ENCODE measurements around the gene NKX1-1. TPM values are rescaled to one million over a fixed set of nuclear protein-coding genes. Genes with fewer than 3 reads are reported as not detected.

NKX1-1 gene
- total RNA-seq, 4 donors from 2014 or later: not detected

- ATAC-seq: no peak
- no peak for TF ChIP-seq POLR2A (IDR thresholded peaks at IDR 0.05)
- TF ChIP-seq EP300 (IDR thresholded peaks at IDR 0.05): no peak
- TF ChIP-seq POLR2AphosphoS5 (IDR thresholded peaks at IDR 0.05): no peak
- peaks cover 0 to 17% (median 0%) of the 10 kb centered on the region in 3 donors for H3K9me3 ChIP-seq
- no peak overlapping the region for H3K27ac ChIP-seq
- no peak overlapping the region for H3K4me3 ChIP-seq
- H3K4me1 ChIP-seq: no peaks in the 10 kb centered on the region
- 96% methylated on average over 10 of the region's 44 CpGs; no CpG with 5 or more reads in 1 of the 2 donors for WGBS, 2 donors (ENCODE audit: low coverage in 1 of 2)
- H3K36me3 ChIP-seq: peaks cover 0 to 99% of the 10 kb centered on the region in 2 donors
- no peaks in the 10 kb centered on the region for H3K27me3 ChIP-seq
Measured at GRCh38 chr4:1385373-1386340, 20.6 kb downstream of the NKX1-1 start.

- no peak overlapping the region for H3K4me3 ChIP-seq
- WGBS, 2 donors (ENCODE audit: low coverage in 1 of 2): no CpG with 5 or more reads among the region's 16 CpGs
- no peaks in the 10 kb centered on the region for H3K27me3 ChIP-seq
- H3K4me1 ChIP-seq: no peaks in the 10 kb centered on the region
- H3K36me3 ChIP-seq: peaks cover 0 to 100% of the 10 kb centered on the region in 2 donors
- H3K27ac ChIP-seq: no peak overlapping the region
- peaks cover 0 to 17% (median 0%) of the 10 kb centered on the region in 3 donors for H3K9me3 ChIP-seq
- TF ChIP-seq CTCF (IDR thresholded peaks at IDR 0.05): no peak
- ATAC-seq: no peak
Measured at GRCh38 chr4:1384675-1385372, 21.4 kb downstream of the NKX1-1 start.

- Histone ChIP-seq H3K27me3 (no peaks in the 10 kb centered on the region), H3K36me3 (peaks cover 0 to 96% of the 10 kb centered on the region in 2 donors), H3K4me1 (no peaks in the 10 kb centered on the region), H3K4me3 (no peak overlapping the region), H3K9me3 (peaks cover 0 to 10% (median 0%) of the 10 kb centered on the region in 3 donors), H3K27ac (no peak overlapping the region)
- WGBS, 2 donors (ENCODE audit: low coverage in 1 of 2): 87% methylated on average over 3 of the region's 34 CpGs
- no peak for TF ChIP-seq CTCF (IDR thresholded peaks at IDR 0.05)
- no peak for TF ChIP-seq POLR2A (IDR thresholded peaks at IDR 0.05)
- TF ChIP-seq POLR2AphosphoS5 (IDR thresholded peaks at IDR 0.05): no peak
- ATAC-seq: no peak
Measured at GRCh38 chr4:1383728-1384591, 22.3 kb downstream of the NKX1-1 start.

- 80 to 87% methylated on average over 1 to 3 of the region's 27 CpGs for WGBS, 2 donors (ENCODE audit: low coverage in 1 of 2)
Measured at GRCh38 chr4:1382776-1383727, 23.2 kb downstream of the NKX1-1 start.

GRCh38 chr4:1381944-1382541 is 24.2 kb downstream of the NKX1-1 start:
- Histone ChIP-seq H3K4me3 (no peak overlapping the region), H3K27ac (no peak overlapping the region), H3K9me3 (no peaks in the 10 kb centered on the region), H3K4me1 (no peaks in the 10 kb centered on the region), H3K36me3 (peaks cover 0 to 94% of the 10 kb centered on the region in 2 donors), H3K27me3 (no peaks in the 10 kb centered on the region)
- 96% methylated on average over 15 of the region's 24 CpGs; no CpG with 5 or more reads in 1 of the 2 donors for WGBS, 2 donors (ENCODE audit: low coverage in 1 of 2)
- ATAC-seq: no peak
- no peak for TF ChIP-seq POLR2AphosphoS5 (IDR thresholded peaks at IDR 0.05)
- TF ChIP-seq CTCF (IDR thresholded peaks at IDR 0.05): no peak
- no peak for TF ChIP-seq EP300 (IDR thresholded peaks at IDR 0.05)
- no peak for TF ChIP-seq POLR2A (IDR thresholded peaks at IDR 0.05)

More at GRCh38 chr4:1382776-1383727, 23.2 kb downstream of the NKX1-1 start:
- ATAC-seq: no peak
- Histone ChIP-seq H3K9me3 (peaks cover 0 to under 1% (median 0%) of the 10 kb centered on the region in 3 donors), H3K27ac (no peak overlapping the region), H3K36me3 (peaks cover 0 to 95% of the 10 kb centered on the region in 2 donors), H3K27me3 (no peaks in the 10 kb centered on the region), H3K4me1 (no peaks in the 10 kb centered on the region), H3K4me3 (no peak overlapping the region)
- no peak for TF ChIP-seq POLR2A (IDR thresholded peaks at IDR 0.05)

Measured in gastroesophageal sphincter (tissue), 4 donors.